Stimulated activated CD4-positive, alpha-beta T cell treated with anti-CD3 and anti-CD28 coated beads, Interleukin-4, amount 100 ng/mL, for 1 hour (primary cell): ENCODE data around the gene IKZF3.
A peak's percentile ranks its signal among the peaks of the same experiment; 100 is the strongest.
"Not testable (repeated sequence)": the region's sequence is repeated elsewhere in the genome, so short reads cannot be mapped to it uniquely, and the experiment has no call there.

ENCODE experiments used
- DNase-seq: peaks from one replicate; pipeline ENCODE4 v3.0.0-alpha.2; 2020

Gene IKZF3

GRCh38 chr17:39737760-39738567, 126.1 kb downstream of the IKZF3 start, which contains the start of gene GRB7:
Gene GRB7 (plus strand): TSS chr17:39737938. CDS start chr17:39742302, 4,364 bp downstream.
- DNase-seq = no peak

GRCh38 chr17:39737206-39737759, 126.8 kb downstream of the IKZF3 start:
- no peak for DNase-seq

GRCh38 chr17:39736319-39737165, 127.6 kb downstream of the IKZF3 start:
- DNase-seq = no peak

- DNase-seq = no peak
Measured at GRCh38 chr17:39735882-39736281, 128.2 kb downstream of the IKZF3 start.

GRCh38 chr17:39732586-39732985, 131.5 kb downstream of the IKZF3 start:
- DNase-seq = no peak

- DNase-seq = peak; percentile 94
Measured at GRCh38 chr17:39730095-39730921, 133.8 kb downstream of the IKZF3 start, which contains the start of gene MIEN1. Gene MIEN1 (minus strand): TSS chr17:39730532. CDS start chr17:39730495, 37 bp downstream.

- DNase-seq = no peak
Measured at GRCh38 chr17:39729280-39729851, 134.7 kb downstream of the IKZF3 start.

GRCh38 chr17:39727556-39727955, 136.6 kb downstream of the IKZF3 start:
- no peak for DNase-seq

GRCh38 chr17:39726617-39727016, 137.5 kb downstream of the IKZF3 start:
- no peak for DNase-seq

GRCh38 chr17:39725923-39726322, 138.2 kb downstream of the IKZF3 start:
- DNase-seq = not testable (repeated sequence)

- no peak for DNase-seq
Measured at GRCh38 chr17:39724731-39725130, 139.4 kb downstream of the IKZF3 start.

GRCh38 chr17:39722965-39723848, 140.9 kb downstream of the IKZF3 start:
- DNase-seq = no peak

- no peak for DNase-seq
Measured at GRCh38 chr17:39722104-39722503, 142.0 kb downstream of the IKZF3 start.

- DNase-seq = no peak
Measured at GRCh38 chr17:39719563-39720355, 144.4 kb downstream of the IKZF3 start.

- no peak for DNase-seq
Measured at GRCh38 chr17:39717660-39718059, 146.5 kb downstream of the IKZF3 start.

GRCh38 chr17:39716879-39717536, 147.1 kb downstream of the IKZF3 start:
- no peak for DNase-seq

GRCh38 chr17:39716073-39716818, 147.9 kb downstream of the IKZF3 start:
- DNase-seq = no peak

GRCh38 chr17:39715375-39716072, 148.6 kb downstream of the IKZF3 start:
- no peak for DNase-seq
